WTC11 (cell line): ENCODE data around the gene COL3A1. TPM values are rescaled to one million over a fixed set of nuclear protein-coding genes. Genes with fewer than 3 reads are reported as not detected.

Experiments used
- ATAC-seq: fragments of 200-7000 bp; cut with Tn5 transposase; 2 replicates; pipeline ENCODE4 v1.10.0; 2021; ENCODE audit warnings: mild to moderate bottlenecking, moderate library complexity
- CTCF ChIA-PET: fragments of 300-600 bp; sonication (Branson Sonifier 250); formaldehyde crosslinking; loops from one replicate; lab custom pipeline; 2021; ENCODE audit warnings: antibody characterized with exemption; lab: Charles Lee
- POLR2A ChIA-PET: fragments of 350-600 bp; sonication (Branson Sonifier 250); formaldehyde crosslinking; loops from one replicate; lab custom pipeline; 2021; ENCODE audit warnings: antibody characterized with exemption; lab: Charles Lee
- DNase-seq: peaks from one replicate; pipeline ENCODE4 v3.0.0; 2021; ENCODE audit warnings: low spot score
- H3K27ac Mint-ChIP-seq: 2 replicates; pipeline ENCODE4 v1.8.0; 2021; ENCODE audit warnings: mixed read lengths
- H3K27me3 Mint-ChIP-seq: 2 replicates; pipeline ENCODE4 v1.8.0; 2021; ENCODE audit warnings: low read depth, mild to moderate bottlenecking, moderate library complexity, mixed read lengths
- H3K36me3 Mint-ChIP-seq: 2 replicates; pipeline ENCODE4 v1.8.0; 2021; ENCODE audit warnings: mixed read lengths
- H3K4me1 Mint-ChIP-seq: 2 replicates; pipeline ENCODE4 v1.8.0; 2022; ENCODE audit warnings: mixed read lengths
- H3K4me3 Mint-ChIP-seq: 2 replicates; pipeline ENCODE4 v1.8.0; 2021; ENCODE audit warnings: mild to moderate bottlenecking, moderate library complexity, mixed read lengths
- H3K9me3 Mint-ChIP-seq: 2 replicates; pipeline ENCODE4 v1.8.0; 2021; ENCODE audit warnings: mixed read lengths
- AR ChIP-seq: fragments of 250-450 bp; sonication (Bioruptor Pico); IDR thresholded peaks from 2 replicates; pipeline ENCODE4 v1.9.0; 2021; ENCODE audit warnings: mild to moderate bottlenecking
- CREB1 ChIP-seq: sonication (generic); formaldehyde crosslinking; IDR thresholded peaks from 2 replicates; pipeline ENCODE4 v1.8.0; 2023; ENCODE audit warnings: mild to moderate bottlenecking, missing genetic modification reagents
- E2F5 ChIP-seq: sonication (generic); formaldehyde crosslinking; IDR thresholded peaks from 2 replicates; pipeline ENCODE4 v1.8.1; 2022; ENCODE audit warnings: mild to moderate bottlenecking, moderate library complexity, missing genetic modification reagents
- ERG ChIP-seq: fragments of 250-450 bp; sonication (Bioruptor Pico); IDR thresholded peaks from 2 replicates; pipeline ENCODE4 v1.8.0; 2021; ENCODE audit warnings: mild to moderate bottlenecking
- FOXJ3 ChIP-seq: sonication (generic); formaldehyde crosslinking; IDR thresholded peaks from 2 replicates; pipeline ENCODE4 v1.9.0; 2021; ENCODE audit warnings: missing genetic modification reagents, mild to moderate bottlenecking, borderline replicate concordance
- FOXP1 ChIP-seq: sonication (generic); formaldehyde crosslinking; IDR thresholded peaks from 2 replicates; pipeline ENCODE4 v1.8.0; 2022; ENCODE audit warnings: missing genetic modification reagents, mild to moderate bottlenecking, moderate library complexity, borderline replicate concordance
- HMGA2 ChIP-seq: fragments of 250-450 bp; sonication (Bioruptor Pico); IDR thresholded peaks from 2 replicates; pipeline ENCODE4 v1.4.0; 2021; ENCODE audit warnings: mild to moderate bottlenecking, moderate library complexity
- JUN ChIP-seq: sonication (generic); formaldehyde crosslinking; IDR thresholded peaks from 2 replicates; pipeline ENCODE4 v1.8.0; 2023; ENCODE audit warnings: mild to moderate bottlenecking, missing genetic modification reagents
- NFE2L1 ChIP-seq: sonication (generic); formaldehyde crosslinking; IDR thresholded peaks from 2 replicates; pipeline ENCODE4 v1.8.1; 2023; ENCODE audit warnings: missing genetic modification reagents
- NR1H2 ChIP-seq: sonication (generic); formaldehyde crosslinking; IDR thresholded peaks from 2 replicates; pipeline ENCODE4 v1.9.0; 2021; ENCODE audit warnings: mild to moderate bottlenecking, moderate library complexity, missing genetic modification reagents
- NR2C2 ChIP-seq: sonication (generic); formaldehyde crosslinking; IDR thresholded peaks from 2 replicates; pipeline ENCODE4 v1.8.0; 2022; ENCODE audit warnings: mild to moderate bottlenecking, missing genetic modification reagents
- RORB ChIP-seq: fragments of 250-450 bp; sonication (Bioruptor Pico); IDR thresholded peaks from 2 replicates; pipeline ENCODE4 v1.9.0; 2021; ENCODE audit warnings: mild to moderate bottlenecking
- ZBTB21 ChIP-seq: sonication (generic); formaldehyde crosslinking; IDR thresholded peaks from 2 replicates; pipeline ENCODE4 v1.8.1; 2023; ENCODE audit warnings: mild to moderate bottlenecking, missing genetic modification reagents, borderline replicate concordance
- ZNF138 ChIP-seq: sonication (generic); formaldehyde crosslinking; conservative IDR thresholded peaks from 2 replicates; pipeline ENCODE4 v1.8.1; 2022; ENCODE audit warnings: mild to moderate bottlenecking, moderate library complexity, missing genetic modification reagents
- total RNA-seq: library from RNA; stranded (reverse); gene quantifications from 3 replicates; pipeline ENCODE4 v1.2.3, GENCODE V29; 2021
- TF ChIP-seq, protein P1 (sequence below): sonication (generic); formaldehyde crosslinking; IDR thresholded peaks from 2 replicates; pipeline ENCODE4 v1.8.1; 2022; ENCODE audit warnings: missing genetic modification reagents, borderline replicate concordance
- TF ChIP-seq, protein P2 (sequence below): sonication (generic); formaldehyde crosslinking; IDR thresholded peaks from 2 replicates; pipeline ENCODE4 v1.8.0; 2023; ENCODE audit warnings: missing genetic modification reagents
- TF ChIP-seq, protein P3 (sequence below): sonication (generic); formaldehyde crosslinking; IDR thresholded peaks from 2 replicates; pipeline ENCODE4 v1.8.1; 2023; ENCODE audit warnings: mild to moderate bottlenecking, moderate library complexity, missing genetic modification reagents
- TF ChIP-seq, protein P4 (sequence below): sonication (generic); formaldehyde crosslinking; IDR thresholded peaks from 2 replicates; pipeline ENCODE4 v1.8.1; 2023; ENCODE audit warnings: mild to moderate bottlenecking, missing genetic modification reagents

The COL3A1 gene
- total RNA-seq, 1 experiment from 2014 or later: 0.61 TPM

GRCh38 chr2:189016311-189016861, 42.2 kb downstream of the COL3A1 start:
- H3K27ac Mint-ChIP-seq: no peak overlapping the region
- TF ChIP-seq FOXJ3 (CRISPR knock-in tag) (no peak), ZBTB21 (CRISPR knock-in tag) (no peak), CREB1 (CRISPR knock-in tag) (no peak), NFE2L1 (CRISPR knock-in tag) (no peak), E2F5 (CRISPR knock-in tag) (no peak), HMGA2 (CRISPR knock-in tag) (no peak), NR2C2 (no peak), JUN (CRISPR knock-in tag) (no peak), FOXP1 (CRISPR knock-in tag) (no peak)
- TF ChIP-seq, protein P1, sequence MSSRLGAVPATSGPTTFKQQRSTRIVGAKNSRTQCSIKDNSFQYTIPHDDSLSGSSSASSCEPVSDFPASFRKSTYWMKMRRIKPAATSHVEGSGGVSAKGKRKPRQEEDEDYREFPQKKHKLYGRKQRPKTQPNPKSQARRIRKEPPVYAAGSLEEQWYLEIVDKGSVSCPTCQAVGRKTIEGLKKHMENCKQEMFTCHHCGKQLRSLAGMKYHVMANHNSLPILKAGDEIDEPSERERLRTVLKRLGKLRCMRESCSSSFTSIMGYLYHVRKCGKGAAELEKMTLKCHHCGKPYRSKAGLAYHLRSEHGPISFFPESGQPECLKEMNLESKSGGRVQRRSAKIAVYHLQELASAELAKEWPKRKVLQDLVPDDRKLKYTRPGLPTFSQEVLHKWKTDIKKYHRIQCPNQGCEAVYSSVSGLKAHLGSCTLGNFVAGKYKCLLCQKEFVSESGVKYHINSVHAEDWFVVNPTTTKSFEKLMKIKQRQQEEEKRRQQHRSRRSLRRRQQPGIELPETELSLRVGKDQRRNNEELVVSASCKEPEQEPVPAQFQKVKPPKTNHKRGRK (CRISPR knock-in tag): no peak
- TF ChIP-seq, protein P2, sequence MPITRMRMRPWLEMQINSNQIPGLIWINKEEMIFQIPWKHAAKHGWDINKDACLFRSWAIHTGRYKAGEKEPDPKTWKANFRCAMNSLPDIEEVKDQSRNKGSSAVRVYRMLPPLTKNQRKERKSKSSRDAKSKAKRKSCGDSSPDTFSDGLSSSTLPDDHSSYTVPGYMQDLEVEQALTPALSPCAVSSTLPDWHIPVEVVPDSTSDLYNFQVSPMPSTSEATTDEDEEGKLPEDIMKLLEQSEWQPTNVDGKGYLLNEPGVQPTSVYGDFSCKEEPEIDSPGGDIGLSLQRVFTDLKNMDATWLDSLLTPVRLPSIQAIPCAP (CRISPR knock-in tag): no peak

DNA sequence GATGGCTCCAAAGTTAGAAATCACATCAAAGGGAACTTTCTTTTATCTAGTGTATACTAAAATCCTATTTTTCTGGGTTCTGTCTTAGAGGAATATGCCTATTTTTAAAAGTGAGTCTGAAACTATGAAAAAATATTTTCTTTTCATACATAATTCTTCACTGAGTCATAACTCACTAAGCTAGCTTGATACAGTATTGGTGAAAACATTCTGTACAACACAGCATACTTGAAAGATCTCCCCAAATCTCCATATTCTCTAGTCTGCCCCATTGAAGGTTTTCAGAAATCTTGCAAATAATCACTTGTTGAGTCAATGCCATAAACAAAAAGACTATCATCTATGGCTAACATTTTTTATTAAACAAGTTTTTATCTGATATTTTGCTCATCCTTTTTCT, 44.5 kb downstream of the COL3A1 start:
- Mint-ChIP-seq H3K27ac (no peak overlapping the region), H3K27me3 (no peaks in the 10 kb centered on the region; the same call in 1 of the 2 replicates), H3K9me3 (no peaks in the 10 kb centered on the region), H3K4me1 (peaks cover 14% of the 10 kb centered on the region)
- ATAC-seq: no peak
- POLR2A ChIA-PET: no interaction called here
- TF ChIP-seq RORB (no peak), AR (CRISPR knock-in tag) (no peak), ZNF138 (CRISPR knock-in tag) (no peak), NR1H2 (no peak), ERG (CRISPR knock-in tag) (no peak)
- TF ChIP-seq, protein P3, sequence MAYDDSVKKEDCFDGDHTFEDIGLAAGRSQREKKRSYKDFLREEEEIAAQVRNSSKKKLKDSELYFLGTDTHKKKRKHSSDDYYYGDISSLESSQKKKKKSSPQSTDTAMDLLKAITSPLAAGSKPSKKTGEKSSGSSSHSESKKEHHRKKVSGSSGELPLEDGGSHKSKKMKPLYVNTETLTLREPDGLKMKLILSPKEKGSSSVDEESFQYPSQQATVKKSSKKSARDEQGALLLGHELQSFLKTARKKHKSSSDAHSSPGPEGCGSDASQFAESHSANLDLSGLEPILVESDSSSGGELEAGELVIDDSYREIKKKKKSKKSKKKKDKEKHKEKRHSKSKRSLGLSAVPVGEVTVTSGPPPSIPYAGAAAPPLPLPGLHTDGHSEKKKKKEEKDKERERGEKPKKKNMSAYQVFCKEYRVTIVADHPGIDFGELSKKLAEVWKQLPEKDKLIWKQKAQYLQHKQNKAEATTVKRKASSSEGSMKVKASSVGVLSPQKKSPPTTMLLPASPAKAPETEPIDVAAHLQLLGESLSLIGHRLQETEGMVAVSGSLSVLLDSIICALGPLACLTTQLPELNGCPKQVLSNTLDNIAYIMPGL (CRISPR knock-in tag): no peak
- TF ChIP-seq, protein P4, sequence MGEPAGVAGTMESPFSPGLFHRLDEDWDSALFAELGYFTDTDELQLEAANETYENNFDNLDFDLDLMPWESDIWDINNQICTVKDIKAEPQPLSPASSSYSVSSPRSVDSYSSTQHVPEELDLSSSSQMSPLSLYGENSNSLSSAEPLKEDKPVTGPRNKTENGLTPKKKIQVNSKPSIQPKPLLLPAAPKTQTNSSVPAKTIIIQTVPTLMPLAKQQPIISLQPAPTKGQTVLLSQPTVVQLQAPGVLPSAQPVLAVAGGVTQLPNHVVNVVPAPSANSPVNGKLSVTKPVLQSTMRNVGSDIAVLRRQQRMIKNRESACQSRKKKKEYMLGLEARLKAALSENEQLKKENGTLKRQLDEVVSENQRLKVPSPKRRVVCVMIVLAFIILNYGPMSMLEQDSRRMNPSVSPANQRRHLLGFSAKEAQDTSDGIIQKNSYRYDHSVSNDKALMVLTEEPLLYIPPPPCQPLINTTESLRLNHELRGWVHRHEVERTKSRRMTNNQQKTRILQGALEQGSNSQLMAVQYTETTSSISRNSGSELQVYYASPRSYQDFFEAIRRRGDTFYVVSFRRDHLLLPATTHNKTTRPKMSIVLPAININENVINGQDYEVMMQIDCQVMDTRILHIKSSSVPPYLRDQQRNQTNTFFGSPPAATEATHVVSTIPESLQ (CRISPR knock-in tag): no peak
- TF ChIP-seq, all 79 proteins: peak for 0
- Mint-ChIP-seq H3K4me3 (no peak overlapping the region), H3K36me3 (no peaks in the 10 kb centered on the region)
- CTCF ChIA-PET: no interaction called here
- no peak for DNase-seq

More at GRCh38 chr2:189016311-189016861, 42.2 kb downstream of the COL3A1 start:
- H3K9me3 Mint-ChIP-seq: no peaks in the 10 kb centered on the region
- CTCF ChIA-PET: no interaction called here
- no peaks in the 10 kb centered on the region for H3K36me3 Mint-ChIP-seq
- H3K27me3 Mint-ChIP-seq: no peaks in the 10 kb centered on the region
- POLR2A ChIA-PET: no interaction called here
- no peak for ATAC-seq
- H3K4me1 Mint-ChIP-seq: peaks cover 14% of the 10 kb centered on the region
- DNase-seq: no peak
- no peak overlapping the region for H3K4me3 Mint-ChIP-seq
